Common myeloid progenitor, CD34-positive (primary cell): ENCODE results near the gene NTPCR.
A peak's percentile ranks its signal among the peaks of the same experiment; 100 is the strongest.

ENCODE experiments used
- CTCF ChIA-PET: fragments of 350-600 bp; sonication (Branson Sonifier 250); formaldehyde crosslinking; loops from one replicate; lab custom pipeline; 2021; ENCODE audit warnings: antibody characterized with exemption; lab: Charles Lee
- POLR2A ChIA-PET: fragments of 350-600 bp; sonication (Branson Sonifier 250); formaldehyde crosslinking; loops from one replicate; lab custom pipeline; 2021; ENCODE audit warnings: antibody characterized with exemption; lab: Charles Lee
- DNase-seq, 3 donors: peaks; one replicate each; pipeline versions ENCODE4 v3.0.0 to v3.0.0-alpha.2; 2013
- H3K27ac ChIP-seq, 2 experiments: 1 replicate in 1 of 2; 2 replicates in 1 of 2; pipeline ENCODE4 v1.7.0; 2013; ENCODE audit warnings: inconsistent platforms in 2 of 2, low read length in 2 of 2, mild to moderate bottlenecking in 2 of 2, low read depth in 1 of 2, moderate library complexity in 1 of 2; ENCODE audit not compliant: severe bottlenecking in 2 of 2, insufficient read depth in 1 of 2, poor library complexity in 1 of 2
- H3K27me3 ChIP-seq, 5 experiments: replicated peaks in 2 of 5; 1 replicate in 3 of 5; 2 replicates in 2 of 5; pipeline versions ENCODE4 v1.6.1 to v1.7.0; 2013; ENCODE audit warnings: low read length in 4 of 5, mild to moderate bottlenecking in 2 of 5, moderate library complexity in 2 of 5, inconsistent platforms in 1 of 5; ENCODE audit not compliant: insufficient read depth in 5 of 5, control insufficient read depth in 4 of 5
- H3K36me3 ChIP-seq, 4 experiments: 1 replicate in 2 of 4; 2 replicates in 2 of 4; pipeline versions ENCODE4 v1.6.1 to v1.7.0; 2013; ENCODE audit warnings: low read length in 3 of 4, control low read depth in 1 of 4, mild to moderate bottlenecking in 1 of 4; ENCODE audit not compliant: control insufficient read depth in 4 of 4, insufficient read depth in 4 of 4
- H3K4me1 ChIP-seq, 4 experiments: 1 replicate in 3 of 4; 2 replicates in 1 of 4; pipeline versions ENCODE4 v1.6.1 to v1.7.1; 2013; ENCODE audit warnings: low read length in 3 of 4, mild to moderate bottlenecking in 3 of 4, control low read depth in 1 of 4, inconsistent platforms in 1 of 4, moderate library complexity in 1 of 4; ENCODE audit not compliant: control insufficient read depth in 4 of 4, insufficient read depth in 4 of 4; ENCODE audit errors: control extremely low read depth in 1 of 4
- H3K4me3 ChIP-seq, 7 experiments: 1 replicate in 4 of 7; 2 replicates in 3 of 7; pipeline versions ENCODE4 v1.5.1 to v1.7.0; 2013; ENCODE audit warnings: mild to moderate bottlenecking in 7 of 7, low read length in 6 of 7, moderate library complexity in 6 of 7, inconsistent platforms in 2 of 7, low read depth in 2 of 7, control low read depth in 1 of 7; ENCODE audit not compliant: insufficient read depth in 4 of 7, control insufficient read depth in 1 of 7; ENCODE audit errors: extremely low read depth in 1 of 7
- H3K9me3 ChIP-seq, 5 experiments: 1 replicate in 4 of 5; 2 replicates in 1 of 5; pipeline versions ENCODE4 v1.6.1 to v1.7.1; 2013; ENCODE audit warnings: low read length in 4 of 5, mild to moderate bottlenecking in 2 of 5, inconsistent platforms in 1 of 5, low read depth in 1 of 5, moderate library complexity in 1 of 5; ENCODE audit not compliant: control insufficient read depth in 4 of 5, insufficient read depth in 2 of 5; ENCODE audit errors: control extremely low read depth in 1 of 5
- WGBS: methylation state at CpG from one replicate; pipeline ENCODE4 v1.1.5; 2013; ENCODE audit not compliant: insufficient coverage; 5-methylcytosine and 5-hydroxymethylcytosine counted together

The NTPCR gene

GRCh38 chr1:232938926-232939325 lies 11.5 kb upstream of the NTPCR start:
- POLR2A ChIA-PET, result no interaction called here
- Histone ChIP-seq H3K4me1 (peaks cover 0 to 5% (median 2%) of the 10 kb centered on the region in 4 experiments), H3K27me3 (no peaks in the 10 kb centered on the region), H3K36me3 (no peaks in the 10 kb centered on the region), H3K9me3 (no peaks in the 10 kb centered on the region), H3K27ac (no peak overlapping the region), H3K4me3 (no peak overlapping the region)
- no peak for DNase-seq
- CTCF ChIA-PET, result no interaction called here
- WGBS, result 94% methylated on average over 2 of the region's 11 CpGs

GRCh38 chr1:232939748-232940147 lies 10.7 kb upstream of the NTPCR start:
- no peak overlapping the region for H3K4me3 ChIP-seq
- WGBS, result 100% methylated on average over 2 of the region's 2 CpGs

GRCh38 chr1:232940262-232940661 lies 10.1 kb upstream of the NTPCR start:
- H3K4me1 ChIP-seq, result peaks cover 0 to 7% (median 3%) of the 10 kb centered on the region in 4 experiments
- CTCF ChIA-PET, result no interaction called here
- H3K27ac ChIP-seq, result no peak overlapping the region
- no peaks in the 10 kb centered on the region for H3K36me3 ChIP-seq
- no peak overlapping the region for H3K4me3 ChIP-seq
- no peak for DNase-seq
- no CpG with 5 or more reads among the region's 1 CpG for WGBS
- H3K9me3 ChIP-seq, result no peaks in the 10 kb centered on the region
- H3K27me3 ChIP-seq, result no peaks in the 10 kb centered on the region
- POLR2A ChIA-PET, result no interaction called here

More at GRCh38 chr1:232939748-232940147, 10.7 kb upstream of the NTPCR start:
- DNase-seq, result no peak
- no peaks in the 10 kb centered on the region for H3K36me3 ChIP-seq
- ChIA-PET POLR2A (no interaction called here), CTCF (no interaction called here)
- no peaks in the 10 kb centered on the region for H3K27me3 ChIP-seq
- H3K27ac ChIP-seq, result no peak overlapping the region
- peaks cover 0 to 7% (median 3%) of the 10 kb centered on the region in 4 experiments for H3K4me1 ChIP-seq
- H3K9me3 ChIP-seq, result no peaks in the 10 kb centered on the region

DNA sequence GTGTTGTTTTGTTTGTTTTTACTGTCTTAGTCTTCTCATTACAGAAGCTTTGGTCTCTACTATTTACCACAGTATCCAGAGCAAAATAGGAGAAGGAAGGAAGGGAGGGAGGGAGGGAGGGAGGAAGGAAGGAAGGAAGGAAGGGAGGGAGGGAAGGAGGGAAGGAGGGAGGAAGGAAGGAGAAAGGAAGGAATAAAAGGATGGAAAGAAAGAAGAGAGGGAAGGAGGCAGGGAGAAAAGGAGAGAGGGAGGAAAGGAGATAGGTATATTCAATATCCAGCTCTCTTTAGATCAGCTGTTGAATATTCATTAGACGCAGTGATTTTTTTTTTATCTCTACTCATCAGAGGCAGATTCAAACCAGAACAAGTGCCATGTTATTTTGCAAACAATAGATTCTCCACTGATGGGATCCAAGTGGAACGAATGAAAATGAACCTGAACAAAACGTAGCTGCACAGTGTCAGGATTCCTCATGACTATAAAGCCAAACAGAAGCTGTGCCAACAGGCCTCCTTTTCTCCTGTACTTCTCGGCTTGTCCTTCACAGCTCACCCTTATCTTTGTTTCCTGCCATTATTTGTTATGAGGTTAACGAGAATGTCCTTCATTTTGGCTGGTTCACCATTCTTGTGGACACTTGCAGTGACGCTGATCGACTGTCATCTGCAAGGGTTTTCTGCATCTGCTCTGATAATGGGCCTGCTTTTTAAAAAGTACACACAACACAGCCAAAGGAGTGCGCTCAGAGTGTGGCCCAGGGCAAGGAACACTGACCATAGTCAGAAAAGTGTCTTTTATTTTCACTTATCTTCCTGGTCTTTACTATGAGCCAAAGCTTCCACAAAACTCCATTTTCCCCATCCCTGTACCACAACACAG lies 7.8 kb upstream of the NTPCR start:
- ChIA-PET POLR2A (interaction anchor here (1.1 kb wide), 1 partner anchor 10 kb away, joined by 3 read pairs; no protein-coding TSS in a partner anchor), CTCF (interaction anchor here (0.7 kb wide), 1 partner anchor 252 kb away, joined by 3 read pairs; no protein-coding TSS in a partner anchor)
- Histone ChIP-seq H3K4me1 (peaks cover 0 to 7% (median 3%) of the 10 kb centered on the region in 4 experiments), H3K36me3 (no peaks in the 10 kb centered on the region), H3K27me3 (peaks cover 0 to 5% (median 0%) of the 10 kb centered on the region in 5 experiments), H3K27ac (no peak overlapping the region), H3K9me3 (no peaks in the 10 kb centered on the region), H3K4me3 (no peak overlapping the region)
- no peak for DNase-seq
- 98% methylated on average over 6 of the region's 8 CpGs for WGBS

DNA sequence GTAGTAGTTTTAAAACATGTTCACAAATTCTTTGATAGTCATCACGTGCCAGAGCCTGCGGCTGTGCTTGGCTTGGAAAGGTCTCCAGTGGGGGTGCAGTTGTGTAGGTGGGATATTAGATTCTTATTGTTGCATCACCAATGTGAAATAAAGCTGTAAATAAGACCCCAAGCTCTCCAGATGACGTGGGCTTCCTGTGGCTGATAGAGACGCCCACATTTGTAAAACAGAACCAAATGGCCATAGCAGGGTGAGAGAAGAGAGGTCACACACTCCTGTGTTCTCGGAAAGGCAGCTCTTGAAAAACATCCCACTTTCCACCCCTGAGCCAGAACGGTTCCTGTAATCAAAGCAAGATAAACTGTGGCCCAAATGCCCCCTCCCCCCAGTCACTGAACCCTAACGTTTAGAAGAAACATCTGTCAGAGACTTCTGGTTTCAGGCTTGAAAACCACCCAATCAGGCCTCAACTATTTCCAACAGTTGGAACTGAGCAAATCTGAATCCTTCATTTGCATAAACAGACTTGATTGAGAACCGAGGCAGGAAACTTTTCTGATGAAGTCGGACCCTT lies 6.6 kb upstream of the NTPCR start:
- ChIA-PET POLR2A (interaction anchor here (0.6 kb wide), 1 partner anchor 16 kb away, joined by 3 read pairs; no protein-coding TSS in a partner anchor), CTCF (no interaction called here)
- no peaks in the 10 kb centered on the region for H3K9me3 ChIP-seq
- WGBS, result 76% methylated on average over 8 of the region's 9 CpGs
- DNase-seq, result no peak
- H3K27ac ChIP-seq, result no peak overlapping the region
- peaks cover 0 to 5% (median 0%) of the 10 kb centered on the region in 5 experiments for H3K27me3 ChIP-seq
- no peaks in the 10 kb centered on the region for H3K36me3 ChIP-seq
- H3K4me1 ChIP-seq, result peaks cover 0 to 7% (median 3%) of the 10 kb centered on the region in 4 experiments
- H3K4me3 ChIP-seq, result no peak overlapping the region

GRCh38 chr1:232944347-232944746 lies 6.1 kb upstream of the NTPCR start:
- no peak overlapping the region for H3K27ac ChIP-seq
- WGBS, result 92% methylated on average over 4 of the region's 5 CpGs
- peak in 1 of 3 donors; percentile 27 for DNase-seq

More at GRCh38 chr1:232944347-232944746, 6.1 kb upstream of the NTPCR start:
- no peaks in the 10 kb centered on the region for H3K36me3 ChIP-seq
- CTCF ChIA-PET, result no interaction called here
- no peaks in the 10 kb centered on the region for H3K9me3 ChIP-seq
- POLR2A ChIA-PET, result interaction anchor here (0.6 kb wide), 1 partner anchor 16 kb away, joined by 3 read pairs; no protein-coding TSS in a partner anchor
- H3K27me3 ChIP-seq, result peaks cover 0 to 5% (median 0%) of the 10 kb centered on the region in 5 experiments
- H3K4me3 ChIP-seq, result no peak overlapping the region
- peaks cover 0 to 7% (median 3%) of the 10 kb centered on the region in 4 experiments for H3K4me1 ChIP-seq
